D721Med (cell line): ENCODE results near the gene NLE1.

ENCODE experiments used
- DNase-seq: peaks from one replicate; pipeline ENCODE4 v3.0.0; 2011; ENCODE audit warnings: low spot score; ENCODE audit not compliant: insufficient read length
- FAIRE-seq: peaks from 2 replicates; lab custom pipeline; 2011; peaks lifted over from hg19 to GRCh38; lab: Jason Lieb, UNC
- TF ChIP-seq, protein P1 (sequence below): IDR thresholded peaks from 2 replicates; pipeline ENCODE4 v1.5.1; 2012; ENCODE audit warnings: mild to moderate bottlenecking, control low read depth; ENCODE audit not compliant: insufficient read depth; ENCODE audit errors: missing control alignments

Gene NLE1

DNA sequence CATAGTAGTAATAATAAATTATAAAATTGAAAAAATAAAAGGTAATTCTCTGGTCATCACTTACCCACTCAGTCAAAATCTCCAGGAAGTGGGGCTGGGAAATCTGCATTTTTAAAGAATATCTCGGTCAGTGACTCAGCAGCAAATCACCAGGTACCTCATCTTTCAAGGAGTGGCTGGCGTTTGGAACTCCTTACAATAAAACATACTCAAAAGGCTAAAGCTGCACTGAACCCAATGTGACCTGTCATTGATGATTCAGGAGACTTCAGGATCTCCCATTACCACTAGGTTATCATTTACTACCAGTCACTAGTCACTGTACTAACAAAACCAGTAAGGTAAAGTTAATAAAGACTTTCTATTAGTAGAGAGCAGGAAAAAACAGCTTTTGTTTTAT lies 57.1 kb downstream of the NLE1 start:
- no peak for DNase-seq
- FAIRE-seq: no peak
- TF ChIP-seq, protein P1, sequence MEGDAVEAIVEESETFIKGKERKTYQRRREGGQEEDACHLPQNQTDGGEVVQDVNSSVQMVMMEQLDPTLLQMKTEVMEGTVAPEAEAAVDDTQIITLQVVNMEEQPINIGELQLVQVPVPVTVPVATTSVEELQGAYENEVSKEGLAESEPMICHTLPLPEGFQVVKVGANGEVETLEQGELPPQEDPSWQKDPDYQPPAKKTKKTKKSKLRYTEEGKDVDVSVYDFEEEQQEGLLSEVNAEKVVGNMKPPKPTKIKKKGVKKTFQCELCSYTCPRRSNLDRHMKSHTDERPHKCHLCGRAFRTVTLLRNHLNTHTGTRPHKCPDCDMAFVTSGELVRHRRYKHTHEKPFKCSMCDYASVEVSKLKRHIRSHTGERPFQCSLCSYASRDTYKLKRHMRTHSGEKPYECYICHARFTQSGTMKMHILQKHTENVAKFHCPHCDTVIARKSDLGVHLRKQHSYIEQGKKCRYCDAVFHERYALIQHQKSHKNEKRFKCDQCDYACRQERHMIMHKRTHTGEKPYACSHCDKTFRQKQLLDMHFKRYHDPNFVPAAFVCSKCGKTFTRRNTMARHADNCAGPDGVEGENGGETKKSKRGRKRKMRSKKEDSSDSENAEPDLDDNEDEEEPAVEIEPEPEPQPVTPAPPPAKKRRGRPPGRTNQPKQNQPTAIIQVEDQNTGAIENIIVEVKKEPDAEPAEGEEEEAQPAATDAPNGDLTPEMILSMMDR: no peak

DNA sequence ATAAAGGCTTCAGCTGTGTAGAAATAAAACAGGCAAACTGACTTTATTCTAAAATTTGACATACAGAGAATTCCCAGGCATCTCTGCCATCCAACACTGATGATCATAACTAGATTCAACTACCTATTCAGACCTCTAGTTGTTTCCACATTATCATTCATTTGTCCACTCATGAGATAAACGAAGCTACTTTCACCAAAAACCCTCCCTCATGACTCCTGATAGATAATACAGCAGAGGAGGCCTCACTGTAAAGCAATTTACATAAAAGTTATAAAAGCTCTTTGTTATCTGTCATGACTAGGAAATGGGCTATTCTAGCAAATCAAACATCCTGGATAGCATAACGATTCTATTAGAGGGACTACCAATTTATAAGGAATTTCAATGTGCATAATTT lies 59.0 kb downstream of the NLE1 start:
- FAIRE-seq: no peak
- DNase-seq: no peak
- TF ChIP-seq, protein P1: no peak

DNA sequence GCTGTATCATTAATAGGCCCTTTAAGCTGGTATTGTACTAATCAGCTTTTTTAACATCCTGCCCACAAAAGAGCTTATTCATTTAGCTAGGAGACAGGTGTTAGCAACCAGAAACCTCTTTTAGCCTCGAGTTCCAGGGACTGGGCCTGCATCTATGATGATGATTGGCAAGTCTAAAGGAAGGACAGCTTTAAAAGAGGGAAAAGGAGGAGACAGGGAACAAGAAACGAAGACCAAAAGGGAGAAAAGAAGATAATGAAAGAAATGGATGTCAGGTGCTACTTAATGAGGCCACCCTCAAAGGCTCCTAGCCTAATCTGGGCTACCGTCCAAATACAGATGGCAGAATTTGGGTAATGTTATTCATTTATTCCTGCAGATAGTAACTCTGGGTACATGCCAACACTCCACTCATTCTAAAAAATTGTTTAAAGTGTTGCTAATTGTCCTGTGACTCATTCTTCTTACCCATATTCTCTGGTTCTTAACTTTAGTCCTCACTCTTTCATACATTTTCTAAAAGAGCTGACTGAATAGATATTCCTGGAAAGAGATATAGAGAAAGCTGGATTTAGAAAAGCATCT lies 59.9 kb downstream of the NLE1 start:
- FAIRE-seq (no peak), DNase-seq (peak; percentile 25)
- TF ChIP-seq, protein P1: no peak

DNA sequence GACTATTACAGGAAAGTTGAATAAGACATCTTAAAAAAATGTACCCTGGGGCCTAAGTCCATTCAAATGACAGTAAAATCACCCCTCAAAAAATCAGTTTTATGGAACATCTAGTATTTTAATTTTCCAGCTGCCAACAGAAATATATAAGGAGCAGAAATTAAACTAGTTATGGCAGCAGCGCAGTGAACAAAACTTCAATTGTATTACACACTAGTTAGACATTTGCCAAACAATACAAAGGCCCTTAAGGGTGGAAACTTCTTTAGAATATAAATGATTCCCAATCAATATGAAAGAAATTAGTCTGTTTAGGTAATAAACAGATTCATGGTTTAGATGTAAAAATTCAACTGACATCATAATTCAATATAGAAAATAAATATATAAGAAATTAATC lies 60.5 kb downstream of the NLE1 start:
- DNase-seq: no peak
- TF ChIP-seq, protein P1: no peak
- no peak for FAIRE-seq

DNA sequence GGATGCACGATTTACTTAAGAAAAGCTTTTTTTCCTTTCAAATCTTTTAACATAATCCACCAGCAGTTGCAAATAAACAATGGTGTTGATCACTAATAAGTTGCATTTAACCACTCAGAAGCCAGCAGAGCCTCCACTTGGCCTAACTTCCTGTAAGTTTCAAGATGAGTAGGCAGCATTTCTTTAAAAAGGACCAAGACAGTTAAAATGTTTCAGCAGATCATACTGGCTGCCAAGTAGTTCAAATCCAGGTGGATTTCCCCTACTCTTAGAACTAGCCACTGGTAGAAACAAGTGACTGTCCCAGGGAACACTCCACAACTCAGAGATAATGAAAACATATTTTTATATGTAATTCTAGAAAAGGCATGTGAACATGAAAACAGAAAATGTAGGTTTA lies 61.6 kb downstream of the NLE1 start:
- DNase-seq (no peak), FAIRE-seq (no peak)
- TF ChIP-seq, protein P1: no peak

DNA sequence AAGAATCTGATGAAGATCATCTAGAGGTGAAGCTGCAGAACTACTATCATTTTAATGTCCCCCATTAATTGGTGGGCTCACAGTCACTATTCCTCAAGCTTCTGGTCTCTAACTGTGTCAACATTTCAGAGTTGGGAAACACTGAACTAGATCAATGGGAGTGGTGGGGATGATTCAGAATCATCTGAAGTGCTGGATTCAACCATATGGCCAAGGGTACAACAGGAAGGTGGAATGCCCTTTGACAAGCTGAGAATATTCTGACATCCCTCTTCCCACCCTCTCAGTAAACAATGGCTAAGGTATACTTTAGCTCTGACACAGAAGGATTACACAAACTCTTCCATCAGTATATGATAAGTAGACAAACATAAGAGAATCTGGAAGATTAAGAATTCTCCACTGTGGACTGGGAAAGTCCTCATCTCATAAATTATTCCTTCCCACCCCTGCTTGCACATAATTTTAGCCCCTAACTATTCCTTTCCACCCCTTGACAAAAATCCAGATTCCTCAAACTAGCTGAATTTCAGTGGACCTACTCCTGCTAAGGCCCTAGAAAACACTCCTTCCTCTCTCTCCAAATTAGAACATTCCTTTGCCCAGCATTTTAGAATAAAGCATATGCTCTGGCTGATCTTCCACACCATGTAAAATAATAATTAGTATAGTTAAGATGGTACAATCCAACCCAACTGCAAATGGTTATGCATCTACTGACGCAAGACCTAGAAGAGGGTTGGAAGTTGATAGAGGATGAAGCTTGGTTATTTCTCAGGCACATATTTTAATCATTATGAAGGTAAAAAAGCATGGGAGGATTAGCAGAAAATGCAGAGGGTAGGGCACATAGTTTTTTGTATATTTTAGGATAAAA lies 62.3 kb downstream of the NLE1 start:
- DNase-seq (no peak), FAIRE-seq (no peak)
- TF ChIP-seq, protein P1: no peak
